G401 (cell line): ENCODE results near the gene SEMA3D. TPM values are rescaled to one million over a fixed set of nuclear protein-coding genes. Genes with fewer than 3 reads are reported as not detected.

Experiments used
- DNase-seq: peaks from one replicate; pipeline ENCODE4 v3.0.0-alpha.2; 2015; ENCODE audit warnings: low spot score
- in situ Hi-C: cut with HindIII; loops from 2 replicates; pipeline ENCODE4 v1.10.0; 2016; ENCODE audit warnings: low sequenced_read_pairs, mixed read lengths
- total RNA-seq: library from RNA; depleted of rRNA; stranded (reverse); fragments of >200 nt; shearing (Covaris generic); gene quantifications from 2 replicates; pipeline ENCODE4 v1.2.3, GENCODE V29; 2014; rRNA removed

The SEMA3D gene
- 0.06 and 1.6 TPM in 2 replicates for total RNA-seq

DNA sequence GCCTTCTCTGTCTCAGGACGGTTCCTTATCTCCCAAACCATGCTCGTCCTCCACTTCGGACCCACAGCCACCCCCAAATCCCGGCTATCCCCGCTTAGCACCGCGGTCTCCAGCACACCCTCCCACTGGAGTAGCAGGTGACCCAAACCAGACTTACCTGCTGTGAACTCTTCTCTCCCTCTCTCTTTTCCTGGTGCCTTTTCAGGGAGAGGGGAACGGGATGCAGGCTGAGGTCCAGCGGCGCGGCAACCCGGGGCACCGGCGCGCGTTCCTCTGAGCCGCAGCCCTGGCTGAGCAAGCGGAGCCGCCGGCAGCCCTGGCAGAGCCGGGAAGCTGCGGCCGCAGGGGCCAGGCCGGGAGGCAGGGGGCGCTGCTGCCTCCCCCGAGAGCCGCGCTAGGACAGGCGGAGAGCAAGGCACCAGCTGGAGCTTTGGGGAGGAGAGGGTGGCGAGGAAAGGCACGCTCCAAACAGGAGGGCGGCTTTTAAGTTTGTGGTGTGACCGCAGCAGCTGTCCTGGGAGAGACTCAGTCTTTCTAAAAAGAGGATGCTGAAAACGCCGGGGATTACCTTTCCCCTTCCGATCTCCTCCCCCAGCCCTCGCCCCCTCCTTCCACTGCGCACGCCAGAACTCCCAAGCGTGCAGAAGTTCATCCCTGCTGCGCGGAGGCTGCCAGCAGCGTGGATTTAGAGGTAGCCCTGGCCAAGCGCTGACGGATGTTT is at the start of gene SEMA3D:
Gene SEMA3D (minus strand): TSS at position 536 of the 721 bp plus-strand sequence. CDS start 65,165 bp downstream, outside the sequence.
- DNase-seq = no peak
- in situ Hi-C loops = no loop called here

DNA sequence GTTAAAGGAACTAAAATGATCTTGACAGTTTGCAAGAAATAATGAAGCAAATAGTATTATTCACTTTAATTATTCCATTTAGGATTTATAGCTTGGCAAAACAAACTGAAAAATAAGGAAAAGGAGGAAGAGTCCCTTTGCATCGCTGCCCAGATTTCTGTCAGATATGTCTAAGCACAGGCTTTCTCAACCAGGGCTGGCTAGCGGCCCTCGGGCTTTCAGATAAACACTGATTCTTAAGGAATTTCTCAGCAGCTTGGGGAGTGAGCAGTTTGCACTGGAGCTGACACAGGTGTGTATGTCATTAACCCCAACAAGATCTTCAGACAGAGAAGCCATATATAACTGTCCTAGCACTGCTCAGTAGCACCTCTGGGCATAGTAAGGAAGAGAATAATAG is 47.9 kb upstream of the SEMA3D start:
- in situ Hi-C loops = no loop called here

DNA sequence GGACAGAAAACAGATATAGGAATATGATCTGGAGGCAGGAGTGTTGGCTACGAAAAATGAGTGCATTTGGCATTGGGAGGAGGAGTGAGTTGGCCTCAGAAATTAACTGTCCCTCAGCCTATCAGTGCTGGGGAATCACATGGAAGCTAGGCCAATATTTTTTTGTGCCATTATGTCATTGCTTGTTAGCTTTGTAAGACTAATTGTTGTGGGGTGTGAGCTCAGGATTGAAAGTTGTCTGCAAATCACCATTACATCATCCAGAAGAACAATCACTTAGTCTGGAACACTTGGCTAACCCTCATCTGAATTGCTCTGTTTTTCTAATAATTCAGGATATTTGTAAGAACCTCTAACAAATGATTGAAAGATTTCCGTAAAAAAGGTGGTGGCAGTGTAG is 45.2 kb upstream of the SEMA3D start:
- in situ Hi-C loops = no loop called here
- DNase-seq = no peak

More for the DNA sequence above, 47.9 kb upstream of the SEMA3D start:
- DNase-seq = no peak

- in situ Hi-C loops = no loop called here
- no peak for DNase-seq
Measured at GRCh38 chr7:85230623-85231022, 43.8 kb upstream of the SEMA3D start.

- in situ Hi-C loops = no loop called here
- no peak for DNase-seq
Measured at GRCh38 chr7:85229544-85229943, 42.7 kb upstream of the SEMA3D start.

- in situ Hi-C loops = no loop called here
Measured at GRCh38 chr7:85226361-85227085, 39.7 kb upstream of the SEMA3D start.

GRCh38 chr7:85224171-85224570 is 37.3 kb upstream of the SEMA3D start:
- in situ Hi-C loops = no loop called here

More at GRCh38 chr7:85226361-85227085, 39.7 kb upstream of the SEMA3D start:
- DNase-seq = no peak

GRCh38 chr7:85222522-85222921 is 35.7 kb upstream of the SEMA3D start:
- in situ Hi-C loops = no loop called here

More at GRCh38 chr7:85224171-85224570, 37.3 kb upstream of the SEMA3D start:
- no peak for DNase-seq

DNA sequence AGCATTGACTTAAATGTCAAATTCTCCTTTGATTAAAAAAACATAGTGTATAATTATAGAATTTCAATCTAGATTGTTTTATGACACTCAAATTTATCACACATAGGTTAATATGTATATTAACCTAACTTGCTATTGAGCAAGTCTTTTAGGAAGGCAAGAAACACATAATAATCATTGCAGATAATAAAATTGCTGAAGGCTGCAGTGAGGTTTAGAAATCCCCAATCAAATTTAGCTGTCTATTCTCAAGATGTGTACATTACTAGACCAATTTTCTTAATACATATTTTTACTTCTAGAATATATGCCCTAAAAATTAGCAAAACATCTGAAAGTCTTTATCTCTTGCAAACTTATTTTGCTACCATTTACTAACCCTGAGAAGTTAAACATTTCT is 34.9 kb upstream of the SEMA3D start:
- no peak for DNase-seq
- in situ Hi-C loops = no loop called here

More at GRCh38 chr7:85222522-85222921, 35.7 kb upstream of the SEMA3D start:
- no peak for DNase-seq

DNA sequence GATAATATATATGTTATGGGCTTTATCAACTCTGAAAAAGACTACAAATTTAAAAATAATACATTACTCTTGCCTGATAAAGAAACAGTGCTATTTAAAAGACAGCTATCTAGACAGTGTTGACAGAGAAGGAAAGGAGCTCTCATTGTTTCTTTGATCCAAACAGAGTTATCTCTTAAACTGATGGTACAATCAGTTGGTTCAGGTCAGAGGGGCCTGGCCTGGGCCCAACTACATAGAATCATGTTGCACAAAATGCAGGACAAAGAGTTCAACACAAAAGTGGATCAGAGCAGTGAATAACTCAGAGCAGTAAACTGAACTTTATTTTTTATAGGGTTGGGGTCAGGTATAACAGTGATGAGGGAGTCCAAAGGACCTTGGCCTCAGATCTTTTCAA is 33.8 kb upstream of the SEMA3D start:
- no peak for DNase-seq
- in situ Hi-C loops = no loop called here

DNA sequence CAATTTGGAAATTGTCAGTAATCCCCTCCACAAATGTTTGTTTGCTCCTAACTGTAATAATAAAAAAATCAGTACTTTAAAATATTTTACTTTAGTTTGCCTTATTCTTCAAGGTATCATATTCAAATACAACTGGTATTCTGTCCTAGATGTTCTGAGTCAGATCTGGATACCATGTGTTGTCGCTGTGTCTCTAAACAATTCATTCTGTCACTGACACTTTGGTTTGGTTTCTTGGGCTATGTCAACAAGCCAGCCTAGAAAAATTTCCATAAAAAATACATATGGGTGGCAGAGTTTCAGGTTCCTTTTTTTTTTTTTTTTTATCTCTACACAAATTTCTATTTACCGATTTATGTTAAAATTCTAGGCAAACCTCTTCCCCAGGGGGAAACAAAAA is 33.2 kb upstream of the SEMA3D start:
- DNase-seq = no peak
- in situ Hi-C loops = no loop called here

DNA sequence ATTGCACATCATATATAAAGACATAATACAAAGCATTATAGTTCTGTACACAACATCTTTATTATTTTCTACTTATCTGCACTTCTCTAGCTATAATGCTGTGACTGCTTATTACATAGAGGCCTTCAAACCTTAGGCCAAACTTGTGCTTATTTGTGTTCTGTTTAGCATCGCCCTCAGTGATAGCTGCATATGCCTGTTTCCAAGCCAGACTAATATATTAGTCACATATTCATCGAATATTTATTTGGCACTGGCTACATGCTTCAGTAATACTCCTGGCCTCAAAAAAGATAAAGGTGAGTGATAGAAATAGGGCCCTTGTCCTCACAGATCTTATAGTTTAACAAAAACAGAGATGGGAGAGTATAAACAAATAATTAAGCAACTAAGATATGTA is 30.2 kb upstream of the SEMA3D start:
- no peak for DNase-seq
- in situ Hi-C loops = no loop called here

DNA sequence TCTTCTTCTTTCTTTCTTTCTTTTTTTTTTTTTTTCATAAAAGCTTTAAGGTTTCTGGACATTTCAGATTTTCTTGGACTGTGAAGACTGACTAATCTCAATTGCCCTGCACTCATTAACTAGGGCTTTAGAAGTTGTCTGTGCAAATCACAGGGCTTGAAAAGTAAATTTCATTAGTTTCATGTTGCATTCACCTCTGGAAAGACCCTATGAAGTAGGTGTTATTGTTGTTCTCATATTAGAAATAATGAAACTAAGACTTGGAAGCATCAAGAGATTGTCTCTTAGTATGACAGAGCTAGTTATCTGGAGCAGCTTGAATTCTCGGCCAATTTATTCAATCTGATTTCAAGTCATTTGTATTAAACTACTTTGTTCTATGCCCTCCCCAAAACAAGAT is 28.2 kb upstream of the SEMA3D start:
- in situ Hi-C loops = no loop called here
- no peak for DNase-seq

- in situ Hi-C loops = no loop called here
- no peak for DNase-seq
Measured at GRCh38 chr7:85213500-85213899, 26.6 kb upstream of the SEMA3D start.

DNA sequence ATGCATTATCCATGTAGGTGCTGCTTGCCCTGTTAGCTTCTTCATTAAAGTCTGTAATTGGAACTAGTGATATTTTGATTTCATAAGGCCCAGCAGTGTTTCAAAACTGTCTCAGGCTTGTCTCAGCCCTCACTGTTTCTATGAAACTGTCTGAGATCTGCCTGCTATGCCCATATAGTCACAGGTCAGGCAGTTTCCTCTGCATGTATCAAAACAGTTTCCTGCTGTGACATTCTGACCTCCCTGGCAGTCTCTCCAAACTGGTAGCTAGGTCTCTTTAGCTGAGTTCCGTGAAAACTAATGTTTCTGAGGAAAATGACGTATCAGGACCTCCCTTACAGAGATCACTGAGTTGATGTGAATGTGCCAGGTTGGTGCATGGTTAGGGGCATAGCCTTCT is 18.9 kb upstream of the SEMA3D start:
- in situ Hi-C loops = no loop called here
- DNase-seq = no peak

GRCh38 chr7:85204496-85204895 is 17.6 kb upstream of the SEMA3D start:
- DNase-seq = no peak
- in situ Hi-C loops = no loop called here

GRCh38 chr7:85204061-85204460 is 17.2 kb upstream of the SEMA3D start:
- no peak for DNase-seq
- in situ Hi-C loops = no loop called here

DNA sequence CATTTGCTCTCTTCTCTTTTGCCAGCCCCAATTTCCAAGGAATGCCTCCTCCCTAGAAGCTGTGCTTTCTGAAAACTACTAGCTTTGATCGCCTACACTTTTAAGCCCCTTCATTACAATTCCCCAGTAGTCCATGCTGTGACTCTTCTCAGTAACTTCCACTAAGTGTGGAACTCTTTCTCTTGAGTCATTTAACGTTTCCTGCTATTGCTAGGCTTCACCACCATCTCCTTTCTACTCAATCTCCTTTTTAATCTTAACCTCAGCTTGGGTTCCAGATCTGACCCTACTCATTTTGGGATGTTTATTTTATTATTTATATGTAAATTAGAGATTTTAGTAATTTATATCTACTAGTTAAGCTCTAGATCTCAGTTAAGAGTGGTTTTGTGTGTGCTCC is 14.4 kb upstream of the SEMA3D start:
- DNase-seq = no peak
- in situ Hi-C loops = no loop called here

DNA sequence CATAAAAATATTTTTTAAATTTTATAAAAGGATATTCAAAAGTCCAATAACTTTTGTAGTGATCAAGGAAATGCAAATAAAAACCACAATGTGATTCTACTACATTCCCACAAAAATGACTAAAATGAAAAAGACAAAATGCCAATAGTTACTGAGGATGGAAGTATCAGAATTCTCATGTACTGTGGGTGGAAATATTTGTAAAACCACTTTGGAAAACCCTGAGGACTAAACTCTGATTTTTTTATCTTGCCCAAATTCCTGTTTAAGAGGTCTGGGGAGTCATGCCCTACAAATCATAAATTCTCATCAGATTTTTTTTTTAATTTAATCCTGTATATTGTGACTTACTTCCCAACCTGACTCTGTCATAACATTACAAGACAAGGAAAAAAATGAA is 9.8 kb upstream of the SEMA3D start:
- in situ Hi-C loops = no loop called here

DNA sequence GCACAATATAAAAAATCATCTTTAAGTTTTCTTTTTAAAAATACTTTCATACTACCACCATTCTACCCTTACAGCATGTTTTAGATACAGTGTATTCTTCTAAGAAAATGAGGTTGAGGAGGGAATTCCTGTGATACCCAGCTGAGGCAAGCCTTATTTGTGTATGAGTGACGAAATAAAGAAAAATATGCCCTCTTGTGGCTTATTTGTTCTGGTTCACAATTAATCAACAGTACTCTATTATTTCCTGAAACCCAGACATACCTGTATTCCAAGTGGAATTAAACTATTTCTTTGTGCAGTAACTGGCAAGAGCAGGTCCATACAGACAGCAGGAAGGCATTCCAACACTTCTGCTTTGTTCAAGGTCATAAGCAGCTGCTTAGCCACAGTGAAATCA is 4.5 kb upstream of the SEMA3D start:
- DNase-seq = no peak
- in situ Hi-C loops = no loop called here

More for the DNA sequence above, 9.8 kb upstream of the SEMA3D start:
- DNase-seq = no peak
